HUES64 (cell line): ENCODE measurements around the gene DPH1.
"Not testable (repeated sequence)": the region's sequence is repeated elsewhere in the genome, so short reads cannot be mapped to it uniquely, and the experiment has no call there.

ENCODE experiments used
- H3K27ac ChIP-seq: 2 replicates; pipeline ENCODE4 v1.7.0; 2013; ENCODE audit warnings: low read depth, low read length, inconsistent platforms
- H3K27me3 ChIP-seq: 2 replicates; pipeline ENCODE4 v1.6.1; 2013; ENCODE audit warnings: mild to moderate bottlenecking, low read length; ENCODE audit not compliant: insufficient read depth
- H3K36me3 ChIP-seq: 2 replicates; pipeline ENCODE4 v1.6.1; 2013; ENCODE audit warnings: mild to moderate bottlenecking, low read length; ENCODE audit not compliant: insufficient read depth
- H3K4me1 ChIP-seq: 2 replicates; pipeline ENCODE4 v1.6.1; 2013; ENCODE audit warnings: mild to moderate bottlenecking, low read length, moderate library complexity; ENCODE audit not compliant: insufficient read depth
- H3K4me3 ChIP-seq: 2 replicates; pipeline ENCODE4 v1.5.1; 2013; ENCODE audit warnings: mild to moderate bottlenecking, low read length, moderate library complexity
- H3K9ac ChIP-seq: 2 replicates; pipeline ENCODE4 v1.6.1; 2013; ENCODE audit warnings: mild to moderate bottlenecking, low read depth, low read length
- H3K9me3 ChIP-seq: 2 replicates; pipeline ENCODE4 v1.6.1; 2013; ENCODE audit warnings: low read depth, low read length; ENCODE audit not compliant: insufficient read depth
- WGBS: fragments of 150-250, 120-280 bp; methylation state at CpG from one replicate; pipeline ENCODE4 v1.1.7; 2013; ENCODE audit warnings: missing lambda C conversion rate; 5-methylcytosine and 5-hydroxymethylcytosine counted together

DPH1 gene

GRCh38 chr17:2009737-2010136 lies 20.2 kb upstream of the DPH1 start:
- 94% methylated on average over 10 of the region's 10 CpGs for WGBS
- no peaks in the 10 kb centered on the region for H3K36me3 ChIP-seq

GRCh38 chr17:2011411-2012371 lies 18.3 kb upstream of the DPH1 start:
- no peaks in the 10 kb centered on the region for H3K9me3 ChIP-seq
- no peaks in the 10 kb centered on the region for H3K36me3 ChIP-seq
- H3K27me3 ChIP-seq, result peaks cover 17% of the 10 kb centered on the region
- H3K4me3 ChIP-seq, result 0 out of 2 replicates have a peak overlapping the region, but pooled peaks have one; percentile 3
- H3K9ac ChIP-seq, result no peak overlapping the region
- peaks cover 7% of the 10 kb centered on the region; the same call in 1 of the 2 replicates for H3K4me1 ChIP-seq
- no peak overlapping the region for H3K27ac ChIP-seq
- WGBS, result 19% methylated on average over 24 of the region's 24 CpGs

More at GRCh38 chr17:2009737-2010136, 20.2 kb upstream of the DPH1 start:
- Histone ChIP-seq H3K9me3 (no peaks in the 10 kb centered on the region), H3K27ac (no peak overlapping the region), H3K4me3 (no peak overlapping the region), H3K4me1 (peaks cover 7% of the 10 kb centered on the region; the same call in 1 of the 2 replicates), H3K27me3 (peaks cover 13% of the 10 kb centered on the region), H3K9ac (no peak overlapping the region)

- Histone ChIP-seq H3K27ac (no peak overlapping the region), H3K36me3 (no peaks in the 10 kb centered on the region), H3K4me1 (peaks cover 7% of the 10 kb centered on the region; the same call in 1 of the 2 replicates), H3K27me3 (peaks cover 23% of the 10 kb centered on the region), H3K4me3 (no peak overlapping the region), H3K9ac (no peak overlapping the region), H3K9me3 (no peaks in the 10 kb centered on the region)
- 94% methylated on average over 3 of the region's 4 CpGs for WGBS
Observed at GRCh38 chr17:2012499-2012898, 17.5 kb upstream of the DPH1 start.

GRCh38 chr17:2013220-2013993 lies 16.5 kb upstream of the DPH1 start:
- not testable (repeated sequence) for H3K4me1 ChIP-seq, H3K9me3 ChIP-seq, H3K9ac ChIP-seq, H3K4me3 ChIP-seq, H3K27ac ChIP-seq, H3K36me3 ChIP-seq
- WGBS, result 70% methylated on average over 6 of the region's 6 CpGs
- peaks cover 32% of the 10 kb centered on the region for H3K27me3 ChIP-seq

- Histone ChIP-seq H3K36me3 (no peaks in the 10 kb centered on the region), H3K27me3 (peaks cover 38% of the 10 kb centered on the region), H3K4me3 (no peak overlapping the region), H3K4me1 (peaks cover 7% of the 10 kb centered on the region; the same call in 1 of the 2 replicates), H3K27ac (no peak overlapping the region), H3K9me3 (no peaks in the 10 kb centered on the region), H3K9ac (no peak overlapping the region)
- 91% methylated on average over 1 of the region's 1 CpG for WGBS
Observed at GRCh38 chr17:2013994-2014317, 16.0 kb upstream of the DPH1 start.

- Histone ChIP-seq H3K9ac (no peak overlapping the region), H3K4me3 (no peak overlapping the region), H3K9me3 (no peaks in the 10 kb centered on the region), H3K36me3 (no peaks in the 10 kb centered on the region), H3K4me1 (peaks cover 7% of the 10 kb centered on the region; the same call in 1 of the 2 replicates), H3K27me3 (peaks cover 51% of the 10 kb centered on the region), H3K27ac (no peak overlapping the region)
- WGBS, result 92% methylated on average over 14 of the region's 14 CpGs
Observed at GRCh38 chr17:2015314-2015713, 14.6 kb upstream of the DPH1 start.

GRCh38 chr17:2016494-2016893 lies 13.5 kb upstream of the DPH1 start:
- H3K4me1 ChIP-seq, result peaks cover 2% of the 10 kb centered on the region; the same call in 1 of the 2 replicates
- H3K9ac ChIP-seq, result no peak overlapping the region
- H3K9me3 ChIP-seq, result no peaks in the 10 kb centered on the region
- 89% methylated on average over 20 of the region's 20 CpGs for WGBS
- H3K36me3 ChIP-seq, result no peaks in the 10 kb centered on the region
- peaks cover 60% of the 10 kb centered on the region for H3K27me3 ChIP-seq
- H3K27ac ChIP-seq, result no peak overlapping the region
- no peak overlapping the region for H3K4me3 ChIP-seq

- H3K9me3 ChIP-seq, result no peaks in the 10 kb centered on the region
- H3K9ac ChIP-seq, result no peak overlapping the region
- no peaks in the 10 kb centered on the region for H3K36me3 ChIP-seq
- H3K4me1 ChIP-seq, result no peaks in the 10 kb centered on the region
- no peak overlapping the region for H3K4me3 ChIP-seq
- no peak overlapping the region for H3K27ac ChIP-seq
- 92% methylated on average over 19 of the region's 19 CpGs for WGBS
- H3K27me3 ChIP-seq, result peaks cover 68% of the 10 kb centered on the region
Observed at GRCh38 chr17:2017274-2017941, 12.5 kb upstream of the DPH1 start.

GRCh38 chr17:2018716-2019510 lies 11.0 kb upstream of the DPH1 start:
- 89% methylated on average over 24 of the region's 24 CpGs for WGBS
- H3K4me1 ChIP-seq, result peaks cover 7% of the 10 kb centered on the region
- no peaks in the 10 kb centered on the region for H3K9me3 ChIP-seq
- no peak overlapping the region for H3K9ac ChIP-seq
- no peak overlapping the region for H3K4me3 ChIP-seq
- H3K36me3 ChIP-seq, result no peaks in the 10 kb centered on the region
- H3K27ac ChIP-seq, result no peak overlapping the region
- H3K27me3 ChIP-seq, result peaks cover 78% of the 10 kb centered on the region

- Histone ChIP-seq H3K27ac (no peak overlapping the region), H3K27me3 (peaks cover 81% of the 10 kb centered on the region), H3K4me1 (peaks cover 12% of the 10 kb centered on the region), H3K9ac (no peak overlapping the region), H3K9me3 (no peaks in the 10 kb centered on the region), H3K36me3 (no peaks in the 10 kb centered on the region), H3K4me3 (no peak overlapping the region)
- 90% methylated on average over 8 of the region's 8 CpGs for WGBS
Observed at GRCh38 chr17:2019723-2020122, 10.2 kb upstream of the DPH1 start.
